Mesendoderm (in vitro differentiated cells): ENCODE measurements around the gene ABCA8.
"Not testable (repeated sequence)": the region's sequence is repeated elsewhere in the genome, so short reads cannot be mapped to it uniquely, and the experiment has no call there.

Experiments
- DNase-seq: peaks from one replicate; pipeline ENCODE4 v3.0.0; 2013
- H2AK5ac ChIP-seq: 2 replicates; pipeline ENCODE4 v1.6.1; 2013; ENCODE audit warnings: low read length, inconsistent platforms
- H2BK120ac ChIP-seq: 2 replicates; pipeline ENCODE4 v1.6.1; 2013; ENCODE audit warnings: low read depth, mild to moderate bottlenecking, low read length, moderate library complexity, mixed read lengths
- H2BK15ac ChIP-seq: replicated peaks from 2 replicates; pipeline ENCODE4 v1.6.1; 2013; ENCODE audit warnings: low read depth, mild to moderate bottlenecking, moderate library complexity
- H2BK5ac ChIP-seq: 2 replicates; pipeline ENCODE4 v1.6.1; 2013; ENCODE audit warnings: low read length, inconsistent platforms
- H3K18ac ChIP-seq: 2 replicates; pipeline ENCODE4 v1.6.1; 2013; ENCODE audit warnings: mild to moderate bottlenecking, low read length, mixed read lengths
- H3K23ac ChIP-seq: one replicate; pipeline ENCODE4 v1.6.1; 2013; ENCODE audit warnings: low read length
- H3K27ac ChIP-seq: 2 replicates; pipeline ENCODE4 v1.5.1; 2013; ENCODE audit warnings: low read depth, mild to moderate bottlenecking, inconsistent platforms, low read length, moderate library complexity
- H3K27me3 ChIP-seq: 2 replicates; pipeline ENCODE4 v1.6.1; 2013; ENCODE audit warnings: low read length, control low read depth, mild to moderate bottlenecking, inconsistent platforms; ENCODE audit not compliant: insufficient read depth, poor library complexity
- H3K36me3 ChIP-seq: 2 replicates; pipeline ENCODE4 v1.6.1; 2013; ENCODE audit warnings: low read length, inconsistent platforms; ENCODE audit not compliant: control insufficient read depth, insufficient read depth
- H3K4ac ChIP-seq: one replicate; pipeline ENCODE4 v1.6.1; 2013; ENCODE audit warnings: low read depth, mild to moderate bottlenecking, low read length, moderate library complexity
- H3K4me1 ChIP-seq: 2 replicates; pipeline ENCODE4 v1.6.1; 2013; ENCODE audit warnings: low read depth, low read length, inconsistent platforms; ENCODE audit not compliant: control insufficient read depth
- H3K4me2 ChIP-seq: 2 replicates; pipeline ENCODE4 v1.6.1; 2013; ENCODE audit warnings: low read length
- H3K4me3 ChIP-seq: 2 replicates; pipeline ENCODE4 v1.5.1; 2013; ENCODE audit warnings: mild to moderate bottlenecking, low read length
- H3K56ac ChIP-seq: one replicate; pipeline ENCODE4 v1.6.1; 2013; ENCODE audit warnings: low read length
- H3K79me1 ChIP-seq: 2 replicates; pipeline ENCODE4 v1.6.1; 2013; ENCODE audit warnings: low read length, inconsistent platforms
- H3K79me2 ChIP-seq: 2 replicates; pipeline ENCODE4 v1.6.1; 2013; ENCODE audit warnings: mild to moderate bottlenecking, low read length; ENCODE audit not compliant: control insufficient read depth, insufficient read depth
- H3K9ac ChIP-seq: 2 replicates; pipeline ENCODE4 v1.6.1; 2013; ENCODE audit warnings: low read length, inconsistent platforms
- H4K5ac ChIP-seq: one replicate; pipeline ENCODE4 v1.6.1; 2013; ENCODE audit warnings: low read length
- H4K8ac ChIP-seq: one replicate; pipeline ENCODE4 v1.6.1; 2013; ENCODE audit warnings: low read depth, mild to moderate bottlenecking, control low read depth, low read length, moderate library complexity
- WGBS: extraction: QIAGEN DNeasy Blood & Tissue Kit; methylation state at CpG from one replicate; pipeline ENCODE4 v1.1.7; 2013; ENCODE audit warnings: low lambda C conversion rate, missing lambda C conversion rate; ENCODE audit not compliant: insufficient coverage; ENCODE audit errors: extremely low coverage; 5-methylcytosine and 5-hydroxymethylcytosine counted together

ABCA8 gene

GRCh38 chr17:68950725-68951124, 4.5 kb downstream of the ABCA8 start:
- Histone ChIP-seq H2BK15ac (no peak overlapping the region), H3K4me2 (no peak overlapping the region), H3K79me2 (no peaks in the 10 kb centered on the region), H3K4me3 (no peak overlapping the region), H4K8ac (no peak overlapping the region), H3K36me3 (no peaks in the 10 kb centered on the region), H3K4me1 (no peaks in the 10 kb centered on the region), H2AK5ac (no peak overlapping the region), H3K4ac (no peak overlapping the region), H4K5ac (no peak overlapping the region), H3K23ac (no peak overlapping the region), H3K27me3 (no peaks in the 10 kb centered on the region), H2BK120ac (no peak overlapping the region), H3K79me1 (no peaks in the 10 kb centered on the region), H3K27ac (no peak overlapping the region), H3K18ac (no peak overlapping the region), H2BK5ac (no peak overlapping the region), H3K56ac (no peak overlapping the region), H3K9ac (no peak overlapping the region)
- peak; percentile 18 for DNase-seq
- no CpG with 5 or more reads among the region's 4 CpGs for WGBS

- H3K79me2 ChIP-seq, H3K27me3 ChIP-seq, H3K4me1 ChIP-seq, H3K36me3 ChIP-seq, H3K23ac ChIP-seq, H3K4me2 ChIP-seq, H4K5ac ChIP-seq, H3K56ac ChIP-seq, H2BK120ac ChIP-seq, H2BK15ac ChIP-seq, H4K8ac ChIP-seq, H2BK5ac ChIP-seq, H2AK5ac ChIP-seq, H3K4ac ChIP-seq, H3K4me3 ChIP-seq, H3K18ac ChIP-seq, H3K79me1 ChIP-seq, H3K27ac ChIP-seq, H3K9ac ChIP-seq, DNase-seq: not testable (repeated sequence)
- no CpG with 5 or more reads among the region's 1 CpG for WGBS
These were observed 7.3 kb downstream of the ABCA8 start for GRCh38 chr17:68947868-68948267.

- no peak overlapping the region for H3K27ac ChIP-seq
- no peak overlapping the region for H3K9ac ChIP-seq
- no peak overlapping the region for H4K8ac ChIP-seq
- no peak overlapping the region for H2BK120ac ChIP-seq
- peak; percentile 2 for DNase-seq
- no peak overlapping the region for H3K4me2 ChIP-seq
- no peak overlapping the region for H4K5ac ChIP-seq
- H2BK15ac ChIP-seq = no peak overlapping the region
- no peaks in the 10 kb centered on the region for H3K79me1 ChIP-seq
- H3K4ac ChIP-seq = no peak overlapping the region
- no peak overlapping the region for H3K23ac ChIP-seq
- WGBS = no CpG with 5 or more reads among the region's 6 CpGs
- no peaks in the 10 kb centered on the region for H3K36me3 ChIP-seq
- H2AK5ac ChIP-seq = no peak overlapping the region
- no peaks in the 10 kb centered on the region for H3K27me3 ChIP-seq
- H3K18ac ChIP-seq = no peak overlapping the region
- H3K4me1 ChIP-seq = no peaks in the 10 kb centered on the region
- H3K4me3 ChIP-seq = no peak overlapping the region
- no peak overlapping the region for H3K56ac ChIP-seq
- no peak overlapping the region for H2BK5ac ChIP-seq
- no peaks in the 10 kb centered on the region for H3K79me2 ChIP-seq
These were observed 10.7 kb downstream of the ABCA8 start for GRCh38 chr17:68944435-68945035.

GRCh38 chr17:68943812-68944182, 11.4 kb downstream of the ABCA8 start:
- no CpG with 5 or more reads among the region's 2 CpGs for WGBS
- not testable (repeated sequence) for H3K4ac ChIP-seq, H3K27me3 ChIP-seq, H3K4me1 ChIP-seq, H3K79me2 ChIP-seq, H3K36me3 ChIP-seq, H3K4me3 ChIP-seq, H3K56ac ChIP-seq, H3K9ac ChIP-seq, H3K4me2 ChIP-seq, H3K18ac ChIP-seq, H2BK5ac ChIP-seq, H3K79me1 ChIP-seq, H4K5ac ChIP-seq, H2BK15ac ChIP-seq, H2BK120ac ChIP-seq, H4K8ac ChIP-seq, H3K23ac ChIP-seq, H2AK5ac ChIP-seq, H3K27ac ChIP-seq, DNase-seq

GRCh38 chr17:68943123-68943811, 11.9 kb downstream of the ABCA8 start:
- no peak overlapping the region for H3K4me2 ChIP-seq
- H3K56ac ChIP-seq = no peak overlapping the region
- no peaks in the 10 kb centered on the region for H3K27me3 ChIP-seq
- no peak for DNase-seq
- H4K5ac ChIP-seq = no peak overlapping the region
- H3K4me1 ChIP-seq = no peaks in the 10 kb centered on the region
- H3K36me3 ChIP-seq = no peaks in the 10 kb centered on the region
- no peak overlapping the region for H3K18ac ChIP-seq
- no peak overlapping the region for H3K23ac ChIP-seq
- H2BK5ac ChIP-seq = no peak overlapping the region
- no peaks in the 10 kb centered on the region for H3K79me1 ChIP-seq
- no peaks in the 10 kb centered on the region for H3K79me2 ChIP-seq
- no peak overlapping the region for H2BK15ac ChIP-seq
- H3K27ac ChIP-seq = no peak overlapping the region
- H2AK5ac ChIP-seq = no peak overlapping the region
- H3K4me3 ChIP-seq = no peak overlapping the region
- no peak overlapping the region for H3K9ac ChIP-seq
- WGBS = no CpG with 5 or more reads among the region's 4 CpGs
- H2BK120ac ChIP-seq = no peak overlapping the region
- no peak overlapping the region for H4K8ac ChIP-seq
- no peak overlapping the region for H3K4ac ChIP-seq

- Histone ChIP-seq H3K18ac (no peak overlapping the region), H2AK5ac (no peak overlapping the region), H3K79me2 (no peaks in the 10 kb centered on the region), H2BK120ac (no peak overlapping the region), H2BK5ac (no peak overlapping the region), H2BK15ac (no peak overlapping the region), H3K56ac (no peak overlapping the region), H3K9ac (no peak overlapping the region), H3K4me3 (no peak overlapping the region), H3K23ac (no peak overlapping the region), H4K8ac (no peak overlapping the region), H4K5ac (no peak overlapping the region), H3K4me2 (no peak overlapping the region), H3K79me1 (no peaks in the 10 kb centered on the region), H3K36me3 (no peaks in the 10 kb centered on the region), H3K27ac (no peak overlapping the region), H3K4ac (no peak overlapping the region), H3K27me3 (no peaks in the 10 kb centered on the region), H3K4me1 (no peaks in the 10 kb centered on the region)
- WGBS = no CpG with 5 or more reads among the region's 3 CpGs
- no peak for DNase-seq
These were observed 12.8 kb downstream of the ABCA8 start for GRCh38 chr17:68942389-68942788.
